Tibial nerve (tissue), 4 donors: ENCODE data around the gene SPEM2.

Experiments
- EP300 ChIP-seq, 2 donors: sonication (generic); formaldehyde crosslinking; IDR thresholded peaks; one replicate each; pipeline ENCODE4 v1.6.1; 2017; ENCODE audit warnings: antibody characterized with exemption in 2 of 2, mild to moderate bottlenecking in 1 of 2
- POLR2A ChIP-seq, 2 donors: fragments of 450-650 bp; IDR thresholded peaks; one replicate each; pipeline ENCODE4 v1.6.1; 2017; ENCODE audit warnings: antibody characterized with exemption in 2 of 2, mild to moderate bottlenecking in 2 of 2, moderate library complexity in 2 of 2
- TF ChIP-seq, protein P1 (sequence below), 5 experiments: fragments of 200-600 bp in 3 of 5; fragments of 450-650 bp in 2 of 5; sonication (generic) in 3 of 5; IDR thresholded peaks; one replicate each; pipeline ENCODE4 v1.5.1; 2016 to 2019; ENCODE audit warnings: antibody characterized with exemption in 5 of 5, mild to moderate bottlenecking in 3 of 5, moderate library complexity in 2 of 5

DNA sequence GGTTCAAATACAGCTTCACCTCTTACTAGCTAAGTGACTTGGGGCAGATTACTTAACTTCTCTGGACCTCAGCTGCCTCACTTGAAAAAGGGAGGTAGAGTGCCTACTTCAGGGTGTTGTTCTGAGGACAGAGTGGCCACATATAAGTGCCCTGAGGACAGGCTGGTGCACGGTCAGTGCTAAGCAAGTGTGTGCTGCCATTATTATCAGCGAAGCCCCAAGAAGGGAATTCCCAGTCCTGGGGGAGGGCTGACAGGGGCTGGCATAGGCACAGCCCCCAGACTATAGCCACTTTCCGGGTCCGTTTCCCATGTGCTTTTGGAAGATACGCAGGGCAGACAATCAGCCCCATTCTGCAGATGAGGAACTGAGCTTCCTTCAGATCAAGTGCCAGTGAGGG is 51.5 kb downstream of the SPEM2 start:
- TF ChIP-seq, protein P1, sequence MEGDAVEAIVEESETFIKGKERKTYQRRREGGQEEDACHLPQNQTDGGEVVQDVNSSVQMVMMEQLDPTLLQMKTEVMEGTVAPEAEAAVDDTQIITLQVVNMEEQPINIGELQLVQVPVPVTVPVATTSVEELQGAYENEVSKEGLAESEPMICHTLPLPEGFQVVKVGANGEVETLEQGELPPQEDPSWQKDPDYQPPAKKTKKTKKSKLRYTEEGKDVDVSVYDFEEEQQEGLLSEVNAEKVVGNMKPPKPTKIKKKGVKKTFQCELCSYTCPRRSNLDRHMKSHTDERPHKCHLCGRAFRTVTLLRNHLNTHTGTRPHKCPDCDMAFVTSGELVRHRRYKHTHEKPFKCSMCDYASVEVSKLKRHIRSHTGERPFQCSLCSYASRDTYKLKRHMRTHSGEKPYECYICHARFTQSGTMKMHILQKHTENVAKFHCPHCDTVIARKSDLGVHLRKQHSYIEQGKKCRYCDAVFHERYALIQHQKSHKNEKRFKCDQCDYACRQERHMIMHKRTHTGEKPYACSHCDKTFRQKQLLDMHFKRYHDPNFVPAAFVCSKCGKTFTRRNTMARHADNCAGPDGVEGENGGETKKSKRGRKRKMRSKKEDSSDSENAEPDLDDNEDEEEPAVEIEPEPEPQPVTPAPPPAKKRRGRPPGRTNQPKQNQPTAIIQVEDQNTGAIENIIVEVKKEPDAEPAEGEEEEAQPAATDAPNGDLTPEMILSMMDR (IDR thresholded peaks at IDR 0.05), result no peak
- TF ChIP-seq POLR2A (IDR thresholded peaks at IDR 0.05) (no peak), EP300 (IDR thresholded peaks at IDR 0.05) (no peak)
